H1 (cell line): ENCODE data around the gene RAP2A. TPM values are rescaled to one million over a fixed set of nuclear protein-coding genes. Genes with fewer than 3 reads are reported as not detected.

Experiments
- CTCF ChIA-PET: fragments of 300-600 bp; sonication (Branson Sonifier 250); formaldehyde crosslinking; loops from one replicate; lab custom pipeline; 2021; ENCODE audit not compliant: partially characterized antibody; lab: Charles Lee
- POLR2A ChIA-PET: fragments of 300-600 bp; sonication (Branson Sonifier 250); formaldehyde crosslinking; loops from one replicate; lab custom pipeline; 2021; ENCODE audit warnings: inconsistent platforms; ENCODE audit not compliant: partially characterized antibody; lab: Charles Lee
- DNase-seq, 2 experiments: peaks; one replicate each; pipeline versions ENCODE4 v3.0.0 to v3.0.0-alpha.2; 2010 to 2022; ENCODE audit warnings: low spot score in 2 of 2, low read depth in 1 of 2, mixed read lengths in 1 of 2
- FAIRE-seq: peaks from 2 replicates; lab custom pipeline; 2011; peaks lifted over from hg19 to GRCh38; lab: Jason Lieb, UNC
- H2AFZ ChIP-seq: 2 replicates; pipeline ENCODE4 v1.8.1; 2012; ENCODE audit warnings: low read length, inconsistent platforms
- H2AK5ac ChIP-seq: 2 replicates; pipeline ENCODE4 v1.6.1; 2013; ENCODE audit warnings: low read depth, low read length
- H2BK120ac ChIP-seq: replicated peaks from 2 replicates; pipeline ENCODE3; 2013; ENCODE audit warnings: low read depth, low read length, inconsistent platforms
- H2BK12ac ChIP-seq: 2 replicates; pipeline ENCODE4 v1.6.1; 2013; ENCODE audit warnings: low read depth, low read length
- H2BK15ac ChIP-seq: 2 replicates; pipeline ENCODE4 v1.6.1; 2013; ENCODE audit warnings: low read length
- H2BK20ac ChIP-seq: 2 replicates; pipeline ENCODE4 v1.6.1; 2013; ENCODE audit warnings: low read length
- H2BK5ac ChIP-seq: 2 replicates; pipeline ENCODE4 v1.6.1; 2013; ENCODE audit warnings: low read depth, low read length
- H3K14ac ChIP-seq: 2 replicates; pipeline ENCODE4 v1.6.1; 2013; ENCODE audit warnings: inconsistent platforms; ENCODE audit not compliant: insufficient read length
- H3K18ac ChIP-seq: 2 replicates; pipeline ENCODE4 v1.6.1; 2013; ENCODE audit warnings: low read length; ENCODE audit errors: extremely low read depth
- H3K23ac ChIP-seq: 2 replicates; pipeline ENCODE4 v1.6.1; 2013; ENCODE audit warnings: inconsistent platforms; ENCODE audit not compliant: insufficient read length
- H3K23me2 ChIP-seq: 2 replicates; pipeline ENCODE4 v1.6.1; 2013; ENCODE audit warnings: low read depth, low read length
- H3K27ac ChIP-seq: 2 replicates; pipeline ENCODE4 v1.6.1; 2011; ENCODE audit warnings: low read depth, low read length, inconsistent platforms
- H3K27me3 ChIP-seq, 4 experiments: replicated peaks in 1 of 4; 1 replicate in 1 of 4; 2 replicates in 3 of 4; pipeline versions ENCODE4 v1.6.1 to v1.8.1; 2011 to 2013; ENCODE audit warnings: low read length in 3 of 4, mild to moderate bottlenecking in 3 of 4, inconsistent platforms in 2 of 4, mixed read lengths in 2 of 4, moderate library complexity in 1 of 4; ENCODE audit not compliant: control insufficient read depth in 3 of 4, insufficient read depth in 3 of 4; ENCODE audit errors: extremely low read depth in 1 of 4
- H3K36me3 ChIP-seq, 4 experiments: 2 replicates each; pipeline versions ENCODE4 v1.6.1 to v1.8.1; 2011 to 2013; ENCODE audit warnings: mild to moderate bottlenecking in 4 of 4, low read length in 3 of 4, moderate library complexity in 2 of 4, control low read depth in 1 of 4, inconsistent platforms in 1 of 4; ENCODE audit not compliant: insufficient read depth in 4 of 4, control insufficient read depth in 2 of 4
- H3K4ac ChIP-seq: replicated peaks from 2 replicates; pipeline ENCODE3; 2013; ENCODE audit warnings: low read length, low read depth, mixed read lengths, inconsistent platforms; ENCODE audit not compliant: insufficient read length
- H3K4me1 ChIP-seq, 4 experiments: replicated peaks in 1 of 4; 1 replicate in 1 of 4; 2 replicates in 3 of 4; pipeline versions ENCODE4 v1.6.1 to v1.8.1; 2011 to 2013; ENCODE audit warnings: low read length in 3 of 4, inconsistent platforms in 2 of 4, mixed read lengths in 1 of 4; ENCODE audit not compliant: insufficient read depth in 4 of 4, control insufficient read depth in 3 of 4
- H3K4me2 ChIP-seq, 2 experiments: 2 replicates each; pipeline versions ENCODE4 v1.6.1 to v1.8.1; 2011 to 2013; ENCODE audit warnings: low read depth in 2 of 2, low read length in 2 of 2, control low read depth in 1 of 2, inconsistent platforms in 1 of 2, mild to moderate bottlenecking in 1 of 2; ENCODE audit not compliant: insufficient read depth in 1 of 2
- H3K4me3 ChIP-seq, 4 experiments: fragments of 200-600, 300-600 bp in 1 of 4; sonication (generic), shearing (Covaris generic), sonication (Bioruptor Twin) in 1 of 4; 2 replicates each; pipeline versions ENCODE4 v1.5.1 to v1.8.1; 2011 to 2016; ENCODE audit warnings: low read length in 4 of 4, low read depth in 3 of 4, control low read depth in 2 of 4, inconsistent platforms in 2 of 4, mild to moderate bottlenecking in 2 of 4, mixed read lengths in 1 of 4, moderate library complexity in 1 of 4; ENCODE audit not compliant: insufficient read depth in 2 of 4; ENCODE audit errors: extremely low read depth in 1 of 4
- H3K56ac ChIP-seq: replicated peaks from 2 replicates; pipeline ENCODE3; 2013; ENCODE audit warnings: low read depth, mild to moderate bottlenecking, mixed read lengths, low read length, inconsistent platforms; ENCODE audit not compliant: insufficient read length
- H3K79me1 ChIP-seq: 2 replicates; pipeline ENCODE4 v1.6.1; 2013; ENCODE audit warnings: low read depth, low read length, control low read depth
- H3K79me2 ChIP-seq, 2 experiments: 2 replicates each; pipeline versions ENCODE4 v1.6.1 to v1.8.1; 2012 to 2013; ENCODE audit warnings: low read length in 2 of 2, mild to moderate bottlenecking in 2 of 2, inconsistent platforms in 1 of 2; ENCODE audit not compliant: insufficient read depth in 2 of 2, control insufficient read depth in 1 of 2
- H3K9ac ChIP-seq, 4 experiments: replicated peaks in 1 of 4; 1 replicate in 1 of 4; 2 replicates in 3 of 4; pipeline versions ENCODE4 v1.6.1 to v1.8.1; 2011 to 2013; ENCODE audit warnings: low read depth in 3 of 4, low read length in 3 of 4, control low read depth in 2 of 4, mild to moderate bottlenecking in 2 of 4, moderate library complexity in 2 of 4, inconsistent platforms in 1 of 4; ENCODE audit errors: extremely low read depth in 1 of 4
- H3K9me3 ChIP-seq, 2 experiments: 2 replicates each; pipeline versions ENCODE4 v1.6.1 to v1.8.1; 2012 to 2013; ENCODE audit warnings: mild to moderate bottlenecking in 2 of 2, moderate library complexity in 2 of 2, control low read depth in 1 of 2, inconsistent platforms in 1 of 2, low read depth in 1 of 2, low read length in 1 of 2, mixed read lengths in 1 of 2; ENCODE audit not compliant: insufficient read depth in 2 of 2
- H4K20me1 ChIP-seq, 2 experiments: replicated peaks in 1 of 2; 2 replicates each; pipeline versions ENCODE3 to v1.8.1; 2011 to 2013; ENCODE audit warnings: inconsistent platforms in 2 of 2, low read length in 2 of 2, mild to moderate bottlenecking in 1 of 2; ENCODE audit not compliant: insufficient read depth in 2 of 2, control insufficient read depth in 1 of 2
- H4K5ac ChIP-seq: 2 replicates; pipeline ENCODE4 v1.6.1; 2013; ENCODE audit warnings: low read length, low read depth, mixed read lengths, inconsistent platforms; ENCODE audit not compliant: insufficient read length
- H4K8ac ChIP-seq: 2 replicates; pipeline ENCODE4 v1.8.0; 2013; ENCODE audit warnings: mild to moderate bottlenecking, moderate library complexity, low read length, inconsistent platforms; ENCODE audit not compliant: insufficient read depth; ENCODE audit errors: extremely low read depth
- H4K91ac ChIP-seq: replicated peaks from 2 replicates; pipeline ENCODE3; 2013; ENCODE audit warnings: low read length, mixed read lengths, inconsistent platforms; ENCODE audit not compliant: insufficient read length
- BRCA1 ChIP-seq: IDR thresholded peaks from 2 replicates; pipeline ENCODE4 v1.6.1; 2012; ENCODE audit warnings: low read depth, low read length, improper control_type of control experiment
- EGR1 ChIP-seq: IDR thresholded peaks from 2 replicates; pipeline ENCODE4 v1.6.1; 2011; ENCODE audit warnings: low read depth, low read length, borderline replicate concordance
- EZH2 ChIP-seq: fragments of 200-600 bp; sonication (generic); IDR thresholded peaks from 2 replicates; pipeline ENCODE4 v1.7.1; 2012; ENCODE audit warnings: low read depth, mild to moderate bottlenecking, moderate library complexity, low read length, inconsistent platforms; ENCODE audit not compliant: severe bottlenecking
- FOSL1 ChIP-seq: IDR thresholded peaks from 2 replicates; pipeline ENCODE4 v1.6.1; 2011; ENCODE audit warnings: mild to moderate bottlenecking, low read depth, low read length, moderate library complexity; ENCODE audit not compliant: insufficient read depth
- GABPA ChIP-seq: IDR thresholded peaks from 2 replicates; pipeline ENCODE4 v1.6.1; 2011; ENCODE audit warnings: mild to moderate bottlenecking, low read length, moderate library complexity, borderline replicate concordance; ENCODE audit not compliant: insufficient read depth
- HDAC6 ChIP-seq: IDR thresholded peaks from one replicate; pipeline ENCODE4 v1.7.1; 2012; ENCODE audit warnings: low read depth, mild to moderate bottlenecking, inconsistent platforms, low read length, moderate library complexity
- KDM5A ChIP-seq: fragments of 200-600 bp; IDR thresholded peaks from 2 replicates; pipeline ENCODE4 v1.7.1; 2012; ENCODE audit warnings: mild to moderate bottlenecking, low read length, inconsistent platforms, mixed read lengths
- MAFK ChIP-seq: IDR thresholded peaks from 2 replicates; pipeline ENCODE4 v1.6.1; 2012; ENCODE audit warnings: low read depth, mild to moderate bottlenecking, improper control_type of control experiment, low read length
- MAX ChIP-seq: IDR thresholded peaks from 2 replicates; pipeline ENCODE4 v1.6.1; 2012; ENCODE audit warnings: inconsistent platforms
- POLR2AphosphoS5 ChIP-seq: IDR thresholded peaks from 2 replicates; pipeline ENCODE4 v1.6.1; 2011; ENCODE audit warnings: low read depth, low read length
- RBBP5 ChIP-seq: IDR thresholded peaks from 2 replicates; pipeline ENCODE4 v1.7.1; 2012; ENCODE audit warnings: low read depth, mild to moderate bottlenecking, inconsistent platforms, low read length, moderate library complexity, borderline replicate concordance
- SP1 ChIP-seq: IDR thresholded peaks from 2 replicates; pipeline ENCODE4 v1.6.1; 2011; ENCODE audit warnings: low read depth, low read length
- SUZ12 ChIP-seq: fragments of 200-600 bp; sonication (generic); IDR thresholded peaks from 2 replicates; pipeline ENCODE4 v1.6.1; 2012; ENCODE audit warnings: mild to moderate bottlenecking, inconsistent platforms, low read length, moderate library complexity, mixed read lengths
- TEAD4 ChIP-seq: IDR thresholded peaks from 2 replicates; pipeline ENCODE4 v1.6.1; 2012; ENCODE audit warnings: low read depth, low read length, inconsistent platforms, mixed read lengths
- WGBS, 2 experiments: shearing (Covaris generic) in 1 of 2; methylation state at CpG; one replicate each; pipeline versions ENCODE4 v1.1.6 to v1.1.7; 2013 to 2015; ENCODE audit warnings: low lambda C conversion rate in 2 of 2, mixed read lengths in 2 of 2, inconsistent platforms in 1 of 2, low coverage in 1 of 2, missing lambda C conversion rate in 1 of 2; ENCODE audit not compliant: insufficient replicate concordance in 2 of 2, insufficient coverage in 1 of 2, insufficient read length in 1 of 2; ENCODE audit errors: extremely low coverage in 1 of 2, missing lambda C conversion rate in 1 of 2; 5-methylcytosine and 5-hydroxymethylcytosine counted together
- polyA plus RNA-seq, 7 experiments: library from polyadenylated mRNA; depleted of rRNA in 3 of 7; stranded (reverse) in 5 of 7; unstranded in 2 of 7; fragments of >200 nt in 5 of 7; fragments of 200-250 nt in 2 of 7; gene quantifications; 1 replicate in 5 of 7; 2 replicates in 1 of 7; 4 replicates in 1 of 7; pipeline versions ENCODE4 v1.2.1 to v1.2.3, GENCODE V29; 2011 to 2013; ENCODE audit warnings: missing spikeins in 2 of 7, mixed read lengths in 2 of 7
- total RNA-seq: library from RNA; stranded (reverse); fragmentation: NEBNext Ultra II Directional; extraction: Animal tissue kit (Norgen Biotek cat#: 25700); gene quantifications from 2 replicates; pipeline ENCODE4 v1.2.1, GENCODE V29; 2021

RAP2A gene
- total and polyA plus RNA-seq, 2 of the 8 experiments (the other 6 are each of a cell fraction or from before 2014, with no cell fraction given): 8.4 to 43.4 TPM

GRCh38 chr13:97440598-97441170 is 6.7 kb downstream of the RAP2A start:
- peaks cover 0 to 3% of the 10 kb centered on the region in 2 experiments for H4K20me1 ChIP-seq
- no peak overlapping the region for H2BK5ac ChIP-seq
- H3K9me3 ChIP-seq: no peaks in the 10 kb centered on the region
- no peaks in the 10 kb centered on the region for H3K27me3 ChIP-seq
- H3K4me2 ChIP-seq: no peak overlapping the region
- no peak overlapping the region for H2BK15ac ChIP-seq
- CTCF ChIA-PET: no interaction called here
- H2AFZ ChIP-seq: no peak overlapping the region
- POLR2A ChIA-PET: no interaction called here
- no peak overlapping the region for H4K8ac ChIP-seq
- H3K4me1 ChIP-seq: peaks cover 0 to 3% (median under 1%) of the 10 kb centered on the region in 4 experiments; a peak in 2 of 7 replicates
- H2BK120ac ChIP-seq: no peak overlapping the region
- no peak overlapping the region for H4K5ac ChIP-seq
- H4K91ac ChIP-seq: no peak overlapping the region
- H3K4me3 ChIP-seq: no peak overlapping the region
- no peak overlapping the region for H3K4ac ChIP-seq
- DNase-seq (no peak), FAIRE-seq (no peak)
- no peak overlapping the region for H3K18ac ChIP-seq
- no peak overlapping the region for H3K9ac ChIP-seq
- H3K79me1 ChIP-seq: peaks cover 3% of the 10 kb centered on the region; the same call in 1 of the 2 replicates
- H3K23me2 ChIP-seq: no peaks in the 10 kb centered on the region
- H3K56ac ChIP-seq: no peak overlapping the region
- no peak overlapping the region for H2AK5ac ChIP-seq
- H2BK20ac ChIP-seq: no peak overlapping the region
- H3K27ac ChIP-seq: no peak overlapping the region
- H3K79me2 ChIP-seq: peaks cover 3 to 56% of the 10 kb centered on the region in 2 experiments; a peak in 3 of 4 replicates
- peaks cover 0 to 7% (median 0%) of the 10 kb centered on the region in 4 experiments; a peak in 2 of 8 replicates for H3K36me3 ChIP-seq
- H3K23ac ChIP-seq: no peak overlapping the region
- H3K14ac ChIP-seq: no peak overlapping the region
- no peak overlapping the region for H2BK12ac ChIP-seq
- 90% methylated on average over 2 of the region's 2 CpGs; no CpG with 5 or more reads in 1 of the 2 experiments for WGBS, 2 experiments
- no peak for TF ChIP-seq SP1
- TF ChIP-seq POLR2AphosphoS5: no peak
- TF ChIP-seq EZH2: no peak
- TF ChIP-seq BRCA1: no peak
- TF ChIP-seq MAX: no peak
- no peak for TF ChIP-seq KDM5A
- no peak for TF ChIP-seq EGR1
- TF ChIP-seq FOSL1: no peak
- no peak for TF ChIP-seq SUZ12
- no peak for TF ChIP-seq GABPA
- no peak for TF ChIP-seq RBBP5
- no peak for TF ChIP-seq MAFK
- no peak for TF ChIP-seq HDAC6
- TF ChIP-seq TEAD4: no peak
